GM12878 (cell line): ENCODE measurements around the gene RNLS. TPM values are rescaled to one million over a fixed set of nuclear protein-coding genes. Genes with fewer than 3 reads are reported as not detected.
A peak's percentile ranks its signal among the peaks of the same experiment; 100 is the strongest.
"Not testable (repeated sequence)": the region's sequence is repeated elsewhere in the genome, so short reads cannot be mapped to it uniquely, and the experiment has no call there.

Experiments
- ATAC-seq: fragments of 200-7000 bp; cut with Tn5 transposase; 3 replicates; pipeline ENCODE4 v1.9.1; 2020; ENCODE audit warnings: mild to moderate bottlenecking, moderate library complexity
- BruUV-seq: library from RNA; stranded (reverse); fragments of 400-500 nt; replicated peaks from 2 replicates; lab custom pipeline; 2021; lab: Mats Ljungman, UMichigan
- CTCF ChIA-PET: fragments of 300-600 bp; sonication (Branson Sonifier 250); formaldehyde crosslinking; extraction: SDS; loops from one replicate; lab custom pipeline; 2021; ENCODE audit warnings: inconsistent platforms; lab: Yijun Ruan, JAX
- POLR2A ChIA-PET: fragments of 350-600 bp; formaldehyde crosslinking; extraction: SDS; loops from one replicate; lab custom pipeline; 2021; ENCODE audit warnings: inconsistent platforms; lab: Charles Lee
- RAD21 ChIA-PET: fragments of 300-600 bp; sonication (Branson Sonifier 250); formaldehyde crosslinking; loops from one replicate; lab custom pipeline; 2023; ENCODE audit warnings: antibody characterized with exemption; ENCODE audit not compliant: unreplicated experiment; lab: Charles Lee
- SMC1A ChIA-PET: fragments of 300-600 bp; sonication (Branson Sonifier 250); formaldehyde crosslinking; loops from one replicate; lab custom pipeline; 2023; ENCODE audit not compliant: unreplicated experiment, uncharacterized antibody; lab: Charles Lee
- DNase-seq: peaks from one replicate; pipeline ENCODE4 v3.0.0-alpha.2; 2011; ENCODE audit warnings: low read depth, low spot score
- FAIRE-seq: peaks from 3 replicates; lab custom pipeline; 2011; peaks lifted over from hg19 to GRCh38; lab: Jason Lieb, UNC
- H2AFZ ChIP-seq: 2 replicates; pipeline ENCODE4 v1.6.0; 2011; ENCODE audit warnings: low read depth, low read length, control low read depth; ENCODE audit not compliant: control insufficient read depth
- H3K27ac ChIP-seq: 2 replicates; pipeline ENCODE4 v1.5.1; 2011; ENCODE audit warnings: control low read depth; ENCODE audit not compliant: control insufficient read depth, insufficient read depth
- H3K27me3 ChIP-seq, 2 experiments: replicated peaks in 1 of 2; 2 replicates each; pipeline versions ENCODE4 v1.6.0 to v1.6.1; 2011; ENCODE audit warnings: low read length in 1 of 2; ENCODE audit not compliant: control insufficient read depth in 2 of 2, insufficient read depth in 2 of 2
- H3K36me3 ChIP-seq, 2 experiments: 2 replicates each; pipeline ENCODE4 v1.5.1; 2011; ENCODE audit warnings: low read length in 1 of 2; ENCODE audit not compliant: control insufficient read depth in 2 of 2, insufficient read depth in 2 of 2
- H3K4me1 ChIP-seq: 2 replicates; pipeline ENCODE4 v1.6.1; 2011; ENCODE audit warnings: mild to moderate bottlenecking, low read length, moderate library complexity, mixed read lengths; ENCODE audit not compliant: control insufficient read depth, insufficient read depth
- H3K4me2 ChIP-seq: 2 replicates; pipeline ENCODE4 v1.6.0; 2011; ENCODE audit warnings: control low read depth; ENCODE audit not compliant: control insufficient read depth, insufficient read depth
- H3K4me3 ChIP-seq: fragments of 200-600 bp; sonication (generic); 2 replicates; pipeline ENCODE4 v1.5.1; 2016
- H3K79me2 ChIP-seq: 2 replicates; pipeline ENCODE4 v1.6.0; 2011; ENCODE audit warnings: low read length; ENCODE audit not compliant: control insufficient read depth, insufficient read depth
- H3K9ac ChIP-seq: 2 replicates; pipeline ENCODE4 v1.8.0; 2011; ENCODE audit warnings: low read length, control low read depth, mixed read lengths; ENCODE audit not compliant: control insufficient read depth, insufficient read depth
- H3K9me3 ChIP-seq: replicated peaks from 3 replicates; pipeline ENCODE4 v1.5.1; 2011; ENCODE audit warnings: mild to moderate bottlenecking, low read length; ENCODE audit not compliant: control insufficient read depth, insufficient read depth
- H4K20me1 ChIP-seq: 2 replicates; pipeline ENCODE4 v1.6.0; 2011; ENCODE audit not compliant: control insufficient read depth, insufficient read depth
- IKZF2 ChIP-seq, 2 experiments: fragments of 450-650 bp; IDR thresholded peaks; 2 replicates each; pipeline ENCODE4 v1.6.1; 2017; ENCODE audit warnings: mild to moderate bottlenecking in 2 of 2, moderate library complexity in 2 of 2
- PML ChIP-seq: IDR thresholded peaks from 2 replicates; pipeline ENCODE4 v1.6.1; 2012; ENCODE audit warnings: low read length, inconsistent platforms
- POLR2AphosphoS2 ChIP-seq: IDR thresholded peaks from 2 replicates; pipeline ENCODE4 v1.6.1; 2011; ENCODE audit warnings: low read depth, mild to moderate bottlenecking, low read length, improper control_type of control experiment, moderate library complexity
- RUNX3 ChIP-seq: IDR thresholded peaks from 2 replicates; pipeline ENCODE4 v1.6.1; 2012; ENCODE audit warnings: low read length, inconsistent platforms
- SPI1 ChIP-seq: IDR thresholded peaks from 2 replicates; pipeline ENCODE4 v1.6.1; 2011; ENCODE audit warnings: low read depth, mild to moderate bottlenecking, low read length, moderate library complexity, borderline replicate concordance; ENCODE audit not compliant: insufficient read depth
- STAT1 ChIP-seq: fragments of 450-650 bp; conservative IDR thresholded peaks from 2 replicates; pipeline ENCODE4 v1.6.1; 2014; ENCODE audit warnings: antibody characterized with exemption, mild to moderate bottlenecking
- YBX1 ChIP-seq: fragments of 450-650 bp; IDR thresholded peaks from 2 replicates; pipeline ENCODE4 v1.6.1; 2016; ENCODE audit warnings: antibody characterized with exemption
- ZSCAN29 ChIP-seq: fragments of 450-650 bp; IDR thresholded peaks from 2 replicates; pipeline ENCODE4 v1.6.1; 2017; ENCODE audit warnings: mild to moderate bottlenecking, moderate library complexity
- WGBS: methylation state at CpG from one replicate; pipeline ENCODE4 v1.1.6; 2016; ENCODE audit warnings: low lambda C conversion rate; ENCODE audit not compliant: insufficient replicate concordance, insufficient coverage; ENCODE audit errors: missing lambda C conversion rate; 5-methylcytosine and 5-hydroxymethylcytosine counted together
- in situ Hi-C: fragments of 300-500 bp; cut with MboI; formaldehyde crosslinking; loops from 9 replicates; pipeline ENCODE4 v1.14.3; 2018; ENCODE audit warnings: mixed read lengths
- intact Hi-C: fragments of 100-400 bp; cut with micrococcal nuclease; formaldehyde crosslinking; loops from one replicate; pipeline ENCODE4 v1.14.2; 2022; ENCODE audit not compliant: unreplicated experiment
- polyA plus RNA-seq, 11 experiments: library from polyadenylated mRNA; depleted of rRNA in 4 of 11; unstranded in 6 of 11; stranded (reverse) in 5 of 11; fragments of >200 nt; fragmentation: Nextera tagmentation in 4 of 11; fragmentation: Illumina TruSeq in 1 of 11; extraction: Ambion mirVana in 4 of 11; extraction: Trizol in 1 of 11; gene quantifications; 1 replicate in 1 of 11; 2 replicates in 10 of 11; pipeline versions ENCODE4 v1.2.1 to v1.2.3, GENCODE V29; 2011 to 2016; ENCODE audit warnings: inconsistent platforms in 2 of 11, missing spikeins in 2 of 11, low read depth in 1 of 11
- total RNA-seq, 4 experiments: library from RNA; depleted of rRNA in 3 of 4; stranded (reverse); fragments of >200 nt in 3 of 4; fragmentation: Illumina TruSeq in 1 of 4; extraction: Trizol in 1 of 4; gene quantifications; 2 replicates each; pipeline versions ENCODE4 v1.2.1 to v1.2.3, GENCODE V29; 2013 to 2021
- TF ChIP-seq, protein P1 (sequence below): IDR thresholded peaks from 2 replicates; pipeline ENCODE4 v1.6.1; 2011; ENCODE audit warnings: low read depth, low read length, improper control_type of control experiment, borderline replicate concordance

Gene RNLS
- total and polyA plus RNA-seq, 10 of the 15 experiments (the other 5 are each of a cell fraction or from before 2014, with no cell fraction given): 3.4 to 6.7 (median 4.6) TPM

DNA sequence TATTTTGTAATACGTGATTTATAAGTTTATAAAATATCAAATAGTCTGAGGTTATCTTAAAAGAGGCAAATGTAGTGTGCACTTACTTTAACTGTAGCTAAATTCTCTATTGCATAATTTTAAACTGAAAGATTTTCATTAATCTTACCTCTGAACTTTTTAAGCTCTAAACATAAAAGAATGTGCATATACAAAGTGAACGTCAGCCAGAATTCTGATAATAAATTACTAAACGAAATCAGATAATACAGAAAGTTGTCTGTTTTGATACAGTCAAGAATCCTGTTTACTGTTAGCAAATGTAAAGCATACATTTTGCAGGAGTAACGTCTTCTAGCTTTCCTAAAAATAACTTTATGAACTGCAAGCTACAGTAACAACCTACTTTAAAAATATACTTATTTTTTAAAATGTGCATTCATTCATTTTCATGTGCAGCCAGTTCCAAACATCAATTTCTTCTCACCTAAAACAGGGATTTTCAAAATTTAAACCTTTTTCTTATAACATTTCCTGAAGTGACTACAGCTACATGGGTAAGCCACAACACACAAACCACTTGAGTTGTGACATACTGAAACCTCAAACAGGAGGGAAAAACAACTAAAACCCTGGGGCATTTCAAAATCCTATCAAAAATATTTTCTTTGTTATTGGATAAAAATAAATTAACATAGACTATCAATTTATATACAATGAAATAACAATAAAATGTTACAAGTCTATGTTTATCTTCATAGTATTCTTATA, 92.7 kb downstream of the RNLS start:
- Histone ChIP-seq H3K4me1 (0 out of 2 replicates have a peak, but pooled peaks cover 4% of the 10 kb centered on the region), H3K9ac (no peak overlapping the region), H2AFZ (no peak overlapping the region), H3K27me3 (no peaks in the 10 kb centered on the region), H3K79me2 (no peaks in the 10 kb centered on the region), H3K9me3 (no peaks in the 10 kb centered on the region; the same call in 2 of the 3 replicates), H4K20me1 (no peaks in the 10 kb centered on the region), H3K4me2 (no peak overlapping the region), H3K36me3 (no peaks in the 10 kb centered on the region), H3K4me3 (no peak overlapping the region), H3K27ac (no peak overlapping the region)
- SMC1A ChIA-PET: interaction anchor here (0.8 to 1.5 kb wide), 5 partner anchors 13 to 71 kb away, joined by 3 to 4 read pairs (median 3); no protein-coding TSS in a partner anchor
- RAD21 ChIA-PET: no interaction called here
- in situ Hi-C loops: no loop called here
- CTCF ChIA-PET: interaction anchor here (0.6 to 1.1 kb wide), 5 partner anchors 9 to 955 kb away, joined by 3 to 5 read pairs (median 3); no protein-coding TSS in a partner anchor
- DNase-seq: no peak
- no peak for ATAC-seq
- WGBS: 83% methylated on average over 4 of the region's 4 CpGs
- no peak for TF ChIP-seq ZSCAN29
- TF ChIP-seq RUNX3: 0 out of 2 replicates have a peak, but pooled peaks have one; percentile 11
- intact Hi-C loops: no loop called here
- POLR2A ChIA-PET: no interaction called here
- BruUV-seq: no TSS peak
- no peak for FAIRE-seq

DNA sequence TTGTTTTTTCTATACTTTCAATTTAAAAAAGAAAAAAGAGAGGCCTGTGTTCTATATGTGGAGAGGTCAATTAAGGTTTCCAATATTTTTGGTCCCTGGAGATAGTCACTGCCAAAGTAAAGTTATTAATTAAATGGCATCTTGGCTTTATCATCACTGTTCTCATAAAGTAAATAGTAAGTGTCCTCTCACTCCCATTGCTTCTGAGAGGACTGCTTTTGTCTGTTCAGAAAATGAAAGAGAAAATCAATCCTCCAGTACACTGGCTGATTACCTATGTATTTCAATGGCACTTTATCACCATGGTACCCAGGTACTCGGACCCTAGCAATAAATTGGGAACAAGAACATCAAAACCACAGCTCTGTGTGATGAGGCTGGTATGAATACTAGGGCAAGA, 94.0 kb downstream of the RNLS start:
- H3K4me1 ChIP-seq: no peaks in the 10 kb centered on the region
- SMC1A ChIA-PET: interaction anchor here (1.0 to 1.4 kb wide), 2 partner anchors 18 to 72 kb away, joined by 3 to 4 read pairs; no protein-coding TSS in a partner anchor
- CTCF ChIA-PET: no interaction called here
- no peaks in the 10 kb centered on the region for H3K27me3 ChIP-seq
- no TSS peak for BruUV-seq
- TF ChIP-seq STAT1: no peak
- no peak for TF ChIP-seq IKZF2 (IDR thresholded peaks at IDR 0.05)
- TF ChIP-seq SPI1: no peak
- no peak for TF ChIP-seq POLR2AphosphoS2
- no peak for TF ChIP-seq PML
- TF ChIP-seq, protein P1, sequence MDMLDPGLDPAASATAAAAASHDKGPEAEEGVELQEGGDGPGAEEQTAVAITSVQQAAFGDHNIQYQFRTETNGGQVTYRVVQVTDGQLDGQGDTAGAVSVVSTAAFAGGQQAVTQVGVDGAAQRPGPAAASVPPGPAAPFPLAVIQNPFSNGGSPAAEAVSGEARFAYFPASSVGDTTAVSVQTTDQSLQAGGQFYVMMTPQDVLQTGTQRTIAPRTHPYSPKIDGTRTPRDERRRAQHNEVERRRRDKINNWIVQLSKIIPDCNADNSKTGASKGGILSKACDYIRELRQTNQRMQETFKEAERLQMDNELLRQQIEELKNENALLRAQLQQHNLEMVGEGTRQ: no peak
- TF ChIP-seq YBX1: no peak
- no peak overlapping the region for H3K27ac ChIP-seq
- 25% methylated on average over 1 of the region's 1 CpG for WGBS
- ATAC-seq (peak; percentile 45), DNase-seq (no peak), FAIRE-seq (no peak)
- H3K9me3 ChIP-seq: no peaks in the 10 kb centered on the region
- no peaks in the 10 kb centered on the region for H4K20me1 ChIP-seq
- POLR2A ChIA-PET: no interaction called here
- H3K4me3 ChIP-seq: no peak overlapping the region
- RAD21 ChIA-PET: no interaction called here
- no peaks in the 10 kb centered on the region for H3K79me2 ChIP-seq
- no peak overlapping the region; the same call in 1 of the 2 replicates for H2AFZ ChIP-seq
- no peak overlapping the region for H3K9ac ChIP-seq
- intact Hi-C loops (no loop called here), in situ Hi-C loops (no loop called here)
- no peaks in the 10 kb centered on the region for H3K36me3 ChIP-seq
- no peak overlapping the region for H3K4me2 ChIP-seq

DNA sequence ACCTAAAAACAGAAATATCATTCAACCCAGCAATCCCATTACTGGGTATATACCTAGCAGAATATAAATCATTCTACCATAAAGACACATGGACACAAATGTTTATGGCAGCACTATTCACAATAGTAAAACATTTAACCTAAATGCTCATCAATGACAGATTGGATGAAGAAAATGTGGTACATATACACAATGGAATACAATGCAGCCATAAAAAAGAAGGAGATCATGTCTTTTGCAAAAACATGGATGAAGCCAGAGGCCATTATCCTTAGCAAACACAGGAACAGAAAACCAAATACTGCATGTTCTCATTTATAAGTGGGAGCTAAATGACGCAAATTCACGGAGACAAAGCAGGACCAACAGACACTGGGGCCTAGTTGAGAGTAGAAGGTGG, 96.3 kb downstream of the RNLS start:
- RAD21 ChIA-PET, BruUV-seq: not testable (repeated sequence)

More for the DNA sequence above, 96.3 kb downstream of the RNLS start:
- H3K4me3 ChIP-seq, H4K20me1 ChIP-seq, in situ Hi-C loops, H3K36me3 ChIP-seq, H3K27me3 ChIP-seq, H3K79me2 ChIP-seq, intact Hi-C loops, H3K4me2 ChIP-seq, H3K27ac ChIP-seq, H3K9me3 ChIP-seq, ATAC-seq, POLR2A ChIA-PET, CTCF ChIA-PET, H3K9ac ChIP-seq, H2AFZ ChIP-seq, DNase-seq, FAIRE-seq, H3K4me1 ChIP-seq: not testable (repeated sequence)
- 97% methylated on average over 2 of the region's 2 CpGs for WGBS
- SMC1A ChIA-PET: interaction anchor here (0.7 kb wide), 1 partner anchor 502 kb away, joined by 3 read pairs; no protein-coding TSS in a partner anchor
